DMS 273 treated with DMSO at 0.1 percent for 48 hours (cell line): Measurements from ENCODE around the gene ITGAV.
"Not testable (repeated sequence)": the region's sequence is repeated elsewhere in the genome, so short reads cannot be mapped to it uniquely, and the experiment has no call there.

Experiments used
- DNase-seq: peaks from one replicate; lab custom pipeline; 2025; lab: John Stamatoyannopoulos, UW

The ITGAV gene

GRCh38 chr2:186589612-186590349 lies at the start of gene ITGAV:
ITGAV (plus strand) TSS chr2:186590056; CDS start chr2:186590339, 283 bp downstream.
- DNase-seq = peak; percentile 68

DNA sequence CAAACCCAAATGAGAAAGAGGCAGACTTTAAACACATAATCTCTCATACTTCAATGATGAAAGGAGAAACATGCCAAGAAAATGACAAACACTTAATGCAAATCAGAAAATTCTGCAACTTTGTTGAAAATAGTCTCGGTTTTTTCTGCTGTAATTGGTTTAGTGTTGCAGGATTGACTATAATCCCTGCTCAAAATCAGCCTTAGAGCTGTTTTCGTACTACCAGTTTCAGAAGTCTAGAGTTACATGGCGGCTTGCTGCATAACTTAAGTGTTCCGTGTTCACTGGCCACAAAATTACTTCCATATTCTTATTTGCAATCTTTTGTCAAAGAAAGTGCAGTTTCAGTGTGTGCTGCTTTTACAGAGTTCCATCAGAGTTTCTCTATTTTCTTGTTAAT lies 48.9 kb upstream of the ITGAV start:
- DNase-seq = no peak

DNA sequence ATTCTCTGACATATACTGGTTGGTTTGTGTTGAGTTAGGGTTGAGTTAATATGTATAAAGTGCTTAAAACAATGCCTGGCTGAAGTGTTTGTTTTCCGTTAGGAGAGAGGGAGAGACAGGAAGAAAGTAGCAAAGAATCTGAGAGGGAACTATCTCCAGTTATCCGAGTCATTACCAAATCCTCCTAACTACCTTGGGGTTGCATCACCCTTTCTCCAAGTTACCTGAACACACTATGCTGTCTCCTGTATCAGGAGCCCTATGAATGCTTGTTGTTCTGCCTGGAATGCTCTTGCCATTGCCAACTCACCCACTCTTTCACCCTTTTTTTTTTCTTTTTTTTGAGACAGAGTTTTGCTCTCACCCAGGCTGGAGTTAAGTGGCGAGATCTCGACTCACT lies 47.9 kb upstream of the ITGAV start:
- DNase-seq = no peak

- no peak for DNase-seq
Observed at GRCh38 chr2:186543561-186544131, 46.2 kb upstream of the ITGAV start.

DNA sequence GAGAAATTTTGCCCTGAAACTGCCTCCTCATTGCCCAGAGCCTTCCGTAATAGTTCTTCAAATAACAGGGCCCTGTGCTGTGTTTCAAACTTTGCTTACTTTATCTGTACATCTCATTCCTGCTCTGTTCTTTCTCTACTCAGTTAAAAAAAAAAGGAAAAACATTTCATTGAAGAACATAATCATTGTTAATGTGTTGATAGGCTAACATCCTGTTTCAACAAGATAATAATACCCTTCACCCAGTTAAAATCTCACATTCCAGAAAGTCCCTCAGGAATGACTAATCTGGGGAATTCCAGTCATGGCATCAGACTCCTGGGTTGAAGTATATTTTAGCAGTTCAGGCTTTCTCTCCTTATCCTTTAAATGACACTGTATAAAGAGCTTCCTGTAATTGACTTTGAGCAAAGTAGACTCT lies 45.6 kb upstream of the ITGAV start:
- no peak for DNase-seq

GRCh38 chr2:186546846-186547245 lies 43.0 kb upstream of the ITGAV start:
- DNase-seq = no peak

DNA sequence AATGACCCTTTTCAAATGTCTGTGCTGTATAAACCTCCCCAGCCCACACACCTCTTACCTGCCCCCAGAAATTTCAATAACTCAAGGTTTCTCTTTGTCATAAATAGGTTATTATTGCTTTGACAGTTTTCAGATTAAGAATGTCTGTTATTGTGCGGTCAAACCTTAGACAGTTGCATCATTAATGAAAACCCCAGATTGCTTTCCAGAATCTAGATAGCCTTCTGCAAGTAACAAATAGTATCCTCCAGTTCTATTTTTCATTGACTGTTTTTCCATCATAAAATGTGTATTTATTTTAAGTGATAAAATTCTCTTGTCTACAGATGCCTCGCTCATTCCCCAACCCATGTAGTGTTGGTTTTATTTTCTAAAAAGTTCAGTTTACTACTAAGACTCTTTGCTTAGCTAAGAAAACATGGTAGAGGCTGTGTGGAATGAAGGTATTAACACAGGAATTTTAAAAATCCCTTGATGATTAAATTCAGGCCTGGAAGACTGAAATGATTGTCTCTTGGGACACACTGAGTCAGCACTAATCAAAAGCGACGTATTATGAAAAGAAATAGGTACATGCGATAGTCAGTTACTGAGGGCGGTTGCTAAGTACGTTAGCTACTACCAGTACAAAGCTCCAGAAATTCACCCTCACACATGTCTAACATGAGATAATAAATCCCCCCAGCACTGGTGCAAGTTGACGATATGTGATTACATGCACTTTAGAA lies 38.4 kb upstream of the ITGAV start:
- DNase-seq = no peak

GRCh38 chr2:186554429-186554828 lies 35.4 kb upstream of the ITGAV start:
- DNase-seq = no peak

- DNase-seq = no peak
Observed at GRCh38 chr2:186554850-186555671, 34.8 kb upstream of the ITGAV start.

- no peak for DNase-seq
Observed at GRCh38 chr2:186558512-186559276, 31.2 kb upstream of the ITGAV start.

- no peak for DNase-seq
Observed at GRCh38 chr2:186559370-186559769, 30.5 kb upstream of the ITGAV start.

- no peak for DNase-seq
Observed at GRCh38 chr2:186559848-186560247, 30.0 kb upstream of the ITGAV start.

DNA sequence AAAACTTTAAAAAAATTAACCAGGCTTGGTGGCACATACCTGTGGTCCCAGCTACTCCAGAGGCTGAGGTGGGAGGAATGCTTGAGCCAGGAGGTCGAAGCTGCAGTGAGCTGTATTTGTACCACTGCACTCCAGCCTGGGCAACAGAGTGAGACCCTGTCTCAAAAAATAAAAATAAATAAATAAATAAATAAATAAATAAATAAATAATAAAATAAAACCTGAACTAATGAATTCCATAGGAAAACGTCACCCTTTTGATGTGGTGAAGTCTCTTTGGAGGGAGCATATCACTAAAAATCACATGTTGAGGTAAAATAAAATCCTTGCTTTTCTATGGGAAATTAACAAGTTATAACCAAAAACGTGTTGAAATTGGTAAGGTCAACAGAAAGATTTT lies 29.6 kb upstream of the ITGAV start:
- DNase-seq = no peak

- no peak for DNase-seq
Observed at GRCh38 chr2:186561467-186562208, 28.2 kb upstream of the ITGAV start.

- DNase-seq = no peak
Observed at GRCh38 chr2:186562209-186562578, 27.7 kb upstream of the ITGAV start.

DNA sequence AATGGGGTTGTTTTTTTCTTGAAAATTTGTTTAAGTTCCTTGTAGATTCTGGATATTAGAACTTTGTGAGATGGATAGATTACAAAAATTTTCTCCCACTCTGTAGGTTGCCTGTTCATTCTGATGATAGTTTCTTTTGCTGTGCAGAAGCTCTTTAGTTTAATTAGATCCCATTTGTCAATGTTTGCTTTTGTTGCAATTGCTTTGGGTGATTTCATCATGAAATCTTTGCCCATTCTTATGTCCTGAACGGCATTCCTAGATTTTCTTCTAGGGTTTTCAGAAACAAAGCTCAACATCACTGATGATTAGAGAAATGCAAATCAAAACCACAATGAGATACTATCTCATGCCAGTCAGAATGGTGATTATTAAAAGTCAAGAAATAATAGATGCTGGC lies 21.3 kb upstream of the ITGAV start:
- not testable (repeated sequence) for DNase-seq

- DNase-seq = not testable (repeated sequence)
Observed at GRCh38 chr2:186569127-186569526, 20.7 kb upstream of the ITGAV start.

GRCh38 chr2:186569897-186570296 lies 20.0 kb upstream of the ITGAV start:
- no peak for DNase-seq

DNA sequence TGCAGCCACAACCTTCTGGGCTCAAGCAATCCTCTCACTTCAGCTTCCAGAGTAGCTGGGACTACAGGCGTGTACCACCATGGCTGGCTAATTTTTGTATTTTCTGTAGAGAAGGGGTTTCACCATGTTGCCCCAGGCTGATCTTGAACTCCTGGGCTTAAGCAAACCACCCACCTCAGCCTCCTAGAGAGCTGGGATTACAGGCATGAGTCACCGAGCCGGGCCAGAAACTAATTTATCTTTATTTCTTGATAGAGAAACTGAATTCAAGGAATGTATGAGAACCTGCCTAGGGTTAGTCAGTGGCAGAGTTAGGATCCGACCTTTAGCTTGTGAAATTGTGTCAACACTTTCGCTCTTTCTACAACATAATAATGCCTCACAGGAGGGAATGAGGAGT lies 19.3 kb upstream of the ITGAV start:
- DNase-seq = no peak

DNA sequence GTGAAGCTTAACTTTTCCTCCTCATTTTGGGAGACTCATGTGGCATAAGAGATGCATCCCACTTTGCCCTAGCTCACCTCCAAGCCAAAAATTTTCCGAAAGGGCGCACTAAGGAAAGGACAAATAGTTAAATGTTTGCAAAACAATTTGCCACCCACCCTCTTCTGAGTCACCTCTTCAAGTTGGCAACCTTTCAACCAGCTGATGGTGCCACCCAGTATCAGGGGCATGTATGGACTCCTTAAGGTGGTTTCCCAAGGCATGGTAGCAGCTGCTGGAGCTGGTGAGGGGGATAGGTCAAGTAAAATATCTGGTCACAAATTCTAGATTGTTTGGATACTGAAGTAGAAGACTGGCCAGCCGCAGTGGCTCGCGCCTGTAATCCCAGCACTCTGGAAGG lies 17.2 kb upstream of the ITGAV start:
- no peak for DNase-seq

DNA sequence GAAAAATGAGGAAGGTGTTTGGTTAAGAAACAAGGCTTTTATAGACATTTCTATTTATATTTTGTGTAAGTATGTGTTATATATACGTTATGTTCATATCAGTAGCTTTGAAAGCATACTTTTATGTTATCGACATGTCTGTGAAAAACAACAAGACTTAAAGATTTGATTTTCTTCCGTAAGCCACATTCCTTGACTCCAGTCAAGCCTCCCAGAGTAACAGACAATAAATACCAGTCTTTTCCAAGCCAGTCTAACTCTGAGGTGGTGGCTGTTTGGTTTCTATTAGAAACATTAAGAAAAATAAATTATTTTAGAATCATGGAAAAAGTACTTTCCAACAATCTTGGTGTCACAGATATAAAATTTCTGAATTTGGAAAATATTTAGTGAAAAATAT lies 16.3 kb upstream of the ITGAV start:
- no peak for DNase-seq
